ENCODE data around the gene CEP89. TPM values are rescaled to one million over a fixed set of nuclear protein-coding genes. Genes with fewer than 3 reads are reported as not detected.
"Not testable (repeated sequence)": the region's sequence is repeated elsewhere in the genome, so short reads cannot be mapped to it uniquely, and the experiment has no call there.

CEP89 gene
- total and polyA plus RNA-seq, 10 donors, result 5.9 to 16.0 (median 10.7) TPM

- H3K9me3 ChIP-seq, result no peaks in the 10 kb centered on the region
- no peaks in the 10 kb centered on the region for H3K27me3 ChIP-seq (replicated peaks in 1 of 7)
- no peak overlapping the region for H3K4me3 ChIP-seq
- peak; percentile 45 for DNase-seq
- H3K4me1 ChIP-seq, result no peaks in the 10 kb centered on the region
- intact Hi-C loops (cut with DNase I; ENCODE audit: low total_unique reads), result no loop called here
- no peaks in the 10 kb centered on the region for H3K36me3 ChIP-seq
- WGBS, 5 donors, result 90 to 97% (median 92%) methylated on average over 19 of the region's 19 CpGs
- no peak for TF ChIP-seq CTCF (IDR thresholded peaks at IDR 0.05 in 8 of 11, conservative IDR thresholded peaks at IDR 0.05 in 3 of 11)
- TF ChIP-seq POLR2AphosphoS5 (IDR thresholded peaks at IDR 0.05), result no peak
- TF ChIP-seq POLR2A (IDR thresholded peaks at IDR 0.05), result no peak
- no peak overlapping the region for H3K27ac ChIP-seq
Observed at GRCh38 chr19:32859591-32859990, 112.2 kb downstream of the CEP89 start.

- intact Hi-C loops (cut with DNase I; ENCODE audit: low total_unique reads), result no loop called here
- 86 to 97% (median 95%) methylated on average over 10 of the region's 10 CpGs for WGBS, 5 donors
- H3K36me3 ChIP-seq, result no peaks in the 10 kb centered on the region
- no peak overlapping the region for H3K4me3 ChIP-seq
- H3K27ac ChIP-seq, result no peak overlapping the region
- no peaks in the 10 kb centered on the region for H3K9me3 ChIP-seq
- H3K4me1 ChIP-seq, result no peaks in the 10 kb centered on the region
- TF ChIP-seq CTCF (IDR thresholded peaks at IDR 0.05 in 8 of 11, conservative IDR thresholded peaks at IDR 0.05 in 3 of 11), result no peak
- TF ChIP-seq POLR2AphosphoS5 (IDR thresholded peaks at IDR 0.05), result no peak
- TF ChIP-seq POLR2A (IDR thresholded peaks at IDR 0.05), result no peak
- no peaks in the 10 kb centered on the region for H3K27me3 ChIP-seq (replicated peaks in 1 of 7)
- no peak for DNase-seq
Observed at GRCh38 chr19:32858559-32858958, 113.2 kb downstream of the CEP89 start.

- peak; percentile 40 for DNase-seq
- Histone ChIP-seq H3K27ac (no peak overlapping the region), H3K27me3 (replicated peaks in 1 of 7) (no peaks in the 10 kb centered on the region), H3K36me3 (no peaks in the 10 kb centered on the region), H3K4me1 (no peaks in the 10 kb centered on the region), H3K4me3 (no peak overlapping the region), H3K9me3 (no peaks in the 10 kb centered on the region)
- intact Hi-C loops (cut with DNase I; ENCODE audit: low total_unique reads), result no loop called here
- 86 to 91% (median 90%) methylated on average over 13 of the region's 13 CpGs for WGBS, 5 donors
- TF ChIP-seq POLR2A (IDR thresholded peaks at IDR 0.05) (no peak), POLR2AphosphoS5 (IDR thresholded peaks at IDR 0.05) (no peak)
Observed at GRCh38 chr19:32858155-32858554, 113.6 kb downstream of the CEP89 start.

GRCh38 chr19:32857584-32857983 is 114.2 kb downstream of the CEP89 start:
- H3K27ac ChIP-seq, result no peak overlapping the region
- no peaks in the 10 kb centered on the region for H3K9me3 ChIP-seq
- H3K4me3 ChIP-seq, result no peak overlapping the region
- H3K4me1 ChIP-seq, result no peaks in the 10 kb centered on the region
- no peaks in the 10 kb centered on the region for H3K27me3 ChIP-seq (replicated peaks in 1 of 7)
- TF ChIP-seq POLR2A (IDR thresholded peaks at IDR 0.05) (no peak), CTCF (IDR thresholded peaks at IDR 0.05 in 8 of 11, conservative IDR thresholded peaks at IDR 0.05 in 3 of 11) (no peak), POLR2AphosphoS5 (IDR thresholded peaks at IDR 0.05) (no peak)
- intact Hi-C loops (cut with DNase I; ENCODE audit: low total_unique reads), result no loop called here
- no peak for DNase-seq
- H3K36me3 ChIP-seq, result no peaks in the 10 kb centered on the region
- 89 to 92% (median 91%) methylated on average over 5 of the region's 5 CpGs for WGBS, 5 donors

GRCh38 chr19:32856818-32857217 is 114.9 kb downstream of the CEP89 start:
- H3K36me3 ChIP-seq; intact Hi-C loops (cut with DNase I; ENCODE audit: low total_unique reads); H3K27ac ChIP-seq; H3K4me3 ChIP-seq; DNase-seq; H3K9me3 ChIP-seq; H3K27me3 ChIP-seq (replicated peaks in 1 of 7); H3K4me1 ChIP-seq: not testable (repeated sequence)
- 91 to 95% (median 94%) methylated on average over 7 of the region's 7 CpGs for WGBS, 5 donors
